ENCODE data around the gene CCSER1. TPM values are rescaled to one million over a fixed set of nuclear protein-coding genes. Genes with fewer than 3 reads are reported as not detected.

Gene CCSER1
- total RNA-seq, 3 donors from 2014 or later (not counting 1 experiment from before 2014, with no cell fraction given): 0.87 to 1.1 (median 1.1) TPM

GRCh38 chr4:90318193-90318592, 191.0 kb downstream of the CCSER1 start:
- no peaks in the 10 kb centered on the region for H3K36me3 ChIP-seq (ENCODE audit: control insufficient read depth, insufficient read depth, low read length)
- intact Hi-C loops (cut with micrococcal nuclease): no loop called here
- Mint-ChIP-seq H3K27me3 (ENCODE audit: low read depth in 2 of 2) (no peaks in the 10 kb centered on the region), H3K4me3 (no peak overlapping the region), H3K36me3 (no peaks in the 10 kb centered on the region), H3K9me3 (peaks cover 0 to 4% of the 10 kb centered on the region in 2 donors), H3K4me1 (no peaks in the 10 kb centered on the region), H3K27ac (no peak overlapping the region)
- WGBS (ENCODE audit: insufficient coverage): no CpG with 5 or more reads among the region's 2 CpGs
- H3K4me1 ChIP-seq (ENCODE audit: control insufficient read depth, insufficient read depth, low read length): no peaks in the 10 kb centered on the region
- ATAC-seq: no peak
- no peak for DNase-seq
- no peak overlapping the region for H3K27ac ChIP-seq (ENCODE audit: low read length)
- H3K4me3 ChIP-seq (ENCODE audit: low read length): no peak overlapping the region
- H3K27me3 ChIP-seq (ENCODE audit: control insufficient read depth, insufficient read depth, low read length): no peaks in the 10 kb centered on the region
- no peaks in the 10 kb centered on the region for H3K9me3 ChIP-seq (ENCODE audit: control insufficient read depth, insufficient read depth, low read length)
- no peak for TF ChIP-seq CTCF (IDR thresholded peaks at IDR 0.05)

- Histone ChIP-seq H3K4me1 (ENCODE audit: control insufficient read depth, insufficient read depth, low read length) (no peaks in the 10 kb centered on the region), H3K36me3 (ENCODE audit: control insufficient read depth, insufficient read depth, low read length) (no peaks in the 10 kb centered on the region), H3K4me3 (ENCODE audit: low read length) (no peak overlapping the region), H3K27me3 (ENCODE audit: control insufficient read depth, insufficient read depth, low read length) (no peaks in the 10 kb centered on the region), H3K9me3 (ENCODE audit: control insufficient read depth, insufficient read depth, low read length) (no peaks in the 10 kb centered on the region), H3K27ac (ENCODE audit: low read length) (no peak overlapping the region)
- no peak overlapping the region for H3K4me3 Mint-ChIP-seq
- H3K9me3 Mint-ChIP-seq: no peaks in the 10 kb centered on the region
- no peaks in the 10 kb centered on the region for H3K36me3 Mint-ChIP-seq
- ATAC-seq (no peak), DNase-seq (no peak)
- no peak overlapping the region for H3K27ac Mint-ChIP-seq
- H3K4me1 Mint-ChIP-seq: no peaks in the 10 kb centered on the region
- TF ChIP-seq CTCF (IDR thresholded peaks at IDR 0.05): no peak
- WGBS (ENCODE audit: insufficient coverage): 52% methylated on average over 1 of the region's 2 CpGs
- intact Hi-C loops (cut with micrococcal nuclease): no loop called here
- no peaks in the 10 kb centered on the region for H3K27me3 Mint-ChIP-seq (ENCODE audit: low read depth in 2 of 2)
Measured at GRCh38 chr4:90328558-90328957, 201.4 kb downstream of the CCSER1 start.

- TF ChIP-seq CTCF (IDR thresholded peaks at IDR 0.05): no peak
Measured at GRCh38 chr4:90330546-90330945, 203.4 kb downstream of the CCSER1 start.

GRCh38 chr4:90345549-90346215, 218.5 kb downstream of the CCSER1 start:
- 62% methylated on average over 2 of the region's 3 CpGs for WGBS (ENCODE audit: insufficient coverage)
- Histone ChIP-seq H3K4me3 (ENCODE audit: low read length) (no peak overlapping the region), H3K27me3 (ENCODE audit: control insufficient read depth, insufficient read depth, low read length) (no peaks in the 10 kb centered on the region), H3K9me3 (ENCODE audit: control insufficient read depth, insufficient read depth, low read length) (no peaks in the 10 kb centered on the region), H3K4me1 (ENCODE audit: control insufficient read depth, insufficient read depth, low read length) (no peaks in the 10 kb centered on the region), H3K36me3 (ENCODE audit: control insufficient read depth, insufficient read depth, low read length) (no peaks in the 10 kb centered on the region), H3K27ac (ENCODE audit: low read length) (no peak overlapping the region)
- no peaks in the 10 kb centered on the region for H3K36me3 Mint-ChIP-seq
- ATAC-seq (no peak), DNase-seq (no peak)
- H3K27ac Mint-ChIP-seq: no peak overlapping the region
- H3K9me3 Mint-ChIP-seq: peaks cover 0 to 2% of the 10 kb centered on the region in 2 donors
- TF ChIP-seq CTCF (IDR thresholded peaks at IDR 0.05): no peak
- no peaks in the 10 kb centered on the region for H3K4me1 Mint-ChIP-seq
- intact Hi-C loops (cut with micrococcal nuclease): no loop called here
- H3K27me3 Mint-ChIP-seq (ENCODE audit: low read depth in 2 of 2): no peaks in the 10 kb centered on the region
- no peak overlapping the region for H3K4me3 Mint-ChIP-seq

More at GRCh38 chr4:90330546-90330945, 203.4 kb downstream of the CCSER1 start:
- H3K27ac Mint-ChIP-seq: no peak overlapping the region
- 88% methylated on average over 3 of the region's 3 CpGs for WGBS (ENCODE audit: insufficient coverage)
- H3K4me3 Mint-ChIP-seq: no peak overlapping the region
- no peak overlapping the region for H3K27ac ChIP-seq (ENCODE audit: low read length)
- no peaks in the 10 kb centered on the region for H3K36me3 ChIP-seq (ENCODE audit: control insufficient read depth, insufficient read depth, low read length)
- H3K4me3 ChIP-seq (ENCODE audit: low read length): no peak overlapping the region
- no peaks in the 10 kb centered on the region for H3K9me3 ChIP-seq (ENCODE audit: control insufficient read depth, insufficient read depth, low read length)
- DNase-seq: no peak
- ATAC-seq: no peak
- H3K4me1 ChIP-seq (ENCODE audit: control insufficient read depth, insufficient read depth, low read length): no peaks in the 10 kb centered on the region
- H3K9me3 Mint-ChIP-seq: peaks cover 0 to 2% of the 10 kb centered on the region in 2 donors
- H3K4me1 Mint-ChIP-seq: no peaks in the 10 kb centered on the region
- no peaks in the 10 kb centered on the region for H3K27me3 Mint-ChIP-seq (ENCODE audit: low read depth in 2 of 2)
- H3K27me3 ChIP-seq (ENCODE audit: control insufficient read depth, insufficient read depth, low read length): no peaks in the 10 kb centered on the region
- H3K36me3 Mint-ChIP-seq: no peaks in the 10 kb centered on the region
- intact Hi-C loops (cut with micrococcal nuclease): no loop called here
